ENCODE data around the gene CABP7. TPM values are rescaled to one million over a fixed set of nuclear protein-coding genes. Genes with fewer than 3 reads are reported as not detected.

CABP7 gene
- total RNA-seq, 1 experiment from 2014 or later: not detected

- no peak for TF ChIP-seq SIN3A (IDR thresholded peaks at IDR 0.05; ENCODE audit: low read depth)
- TF ChIP-seq CBX3 (IDR thresholded peaks at IDR 0.05; ENCODE audit: low read depth): no peak
- no peak for TF ChIP-seq ELF1 (IDR thresholded peaks at IDR 0.05; ENCODE audit: borderline replicate concordance, low read depth)
- TF ChIP-seq REST (IDR thresholded peaks at IDR 0.05; ENCODE audit: low read depth): no peak
- no peak for TF ChIP-seq MAX (IDR thresholded peaks at IDR 0.05)
- TF ChIP-seq EZH2phosphoT487 (IDR thresholded peaks at IDR 0.05; ENCODE audit: borderline replicate concordance): no peak
- TF ChIP-seq POLR2AphosphoS5 (IDR thresholded peaks at IDR 0.05; ENCODE audit: low read depth, low read length): no peak
- no peak for TF ChIP-seq YY1 (IDR thresholded peaks at IDR 0.05; ENCODE audit: extremely low read depth, insufficient replicate concordance, low read depth, low read length)
- Histone ChIP-seq H3K4me3 (replicated peaks in 1 of 2; ENCODE audit: low read depth in 1 of 2, low read length in 2 of 2) (no peak overlapping the region), H3K4me1 (ENCODE audit: control insufficient read depth in 1 of 2, insufficient read depth in 2 of 2, low read length in 2 of 2) (peaks cover 17 to 18% of the 10 kb centered on the region in 2 experiments), H3K36me3 (ENCODE audit: control insufficient read depth in 1 of 2, insufficient read depth in 2 of 2, low read length in 2 of 2) (no peaks in the 10 kb centered on the region), H3K79me2 (ENCODE audit: insufficient read depth, low read length) (no peaks in the 10 kb centered on the region), H4K20me1 (ENCODE audit: insufficient read depth) (no peaks in the 10 kb centered on the region), H3K9me3 (ENCODE audit: control insufficient read depth in 1 of 2, insufficient read depth in 1 of 2, low read depth in 1 of 2, low read length in 2 of 2) (no peaks in the 10 kb centered on the region), H3K27ac (ENCODE audit: low read depth, low read length) (no peak overlapping the region), H3K9me2 (ENCODE audit: insufficient read depth) (no peaks in the 10 kb centered on the region), H2AFZ (ENCODE audit: low read depth, low read length, poor library complexity, severe bottlenecking) (no peak overlapping the region), H3K4me2 (ENCODE audit: low read length) (no peak overlapping the region), H3K27me3 (ENCODE audit: insufficient read depth, low read length) (no peaks in the 10 kb centered on the region), H3K9ac (ENCODE audit: low read length) (no peak overlapping the region)
- BruUV-seq (replicated peaks): no TSS peak
- CTCF ChIA-PET: no interaction called here
- no peak for DNase-seq (ENCODE audit: low read depth, low spot score)
- POLR2A ChIA-PET: no interaction called here
- intact Hi-C loops (cut with micrococcal nuclease): no loop called here
- no peak for ATAC-seq
- RAD21 ChIA-PET (ENCODE audit: low non-redundant PET in 1 of 2, low total read pairs in 2 of 2, uncharacterized antibody in 2 of 2, unreplicated experiment in 2 of 2): no interaction called here
These were observed 12.8 kb upstream of the CABP7 start for GRCh38 chr22:29707010-29707409.
